IMR-90 (cell line): ENCODE measurements around the gene TOGARAM1. TPM values are rescaled to one million over a fixed set of nuclear protein-coding genes. Genes with fewer than 3 reads are reported as not detected.

Source experiments
- ATAC-seq: fragments of 200-7000 bp; cut with Tn5 transposase; 2 replicates; pipeline ENCODE4 v1.9.1; 2020; ENCODE audit warnings: low read depth, mild to moderate bottlenecking, moderate library complexity
- BruUV-seq: library from RNA; stranded (reverse); fragments of 400-500 nt; replicated peaks from 2 replicates; lab custom pipeline; 2021; lab: Mats Ljungman, UMichigan
- CTCF ChIA-PET: fragments of 300-600 bp; formaldehyde crosslinking; extraction: SDS; loops from one replicate; lab custom pipeline; 2021; ENCODE audit warnings: antibody characterized with exemption; lab: Yijun Ruan, JAX
- POLR2A ChIA-PET: fragments of 300-600 bp; sonication (Branson Sonifier 250); formaldehyde crosslinking; loops from one replicate; lab custom pipeline; 2022; ENCODE audit warnings: antibody characterized with exemption; ENCODE audit not compliant: unreplicated experiment; lab: Charles Lee
- DNase-seq: peaks from one replicate; pipeline ENCODE4 v3.0.0; 2013
- H2AFZ ChIP-seq: replicated peaks from 2 replicates; pipeline ENCODE3; 2013; ENCODE audit warnings: low read length, mild to moderate bottlenecking; ENCODE audit not compliant: poor library complexity
- H2AK5ac ChIP-seq: 2 replicates; pipeline ENCODE4 v1.6.1; 2013; ENCODE audit warnings: low read depth, low read length, inconsistent platforms
- H2AK9ac ChIP-seq: replicated peaks from 2 replicates; pipeline ENCODE3; 2013; ENCODE audit warnings: mild to moderate bottlenecking, low read depth, low read length, moderate library complexity; ENCODE audit not compliant: poor library complexity
- H2BK120ac ChIP-seq: 2 replicates; pipeline ENCODE4 v1.6.1; 2013; ENCODE audit warnings: low read depth, low read length, inconsistent platforms
- H2BK15ac ChIP-seq: 3 replicates; pipeline ENCODE4 v1.6.1; 2013; ENCODE audit warnings: low read depth, low read length, inconsistent platforms
- H2BK20ac ChIP-seq: 2 replicates; pipeline ENCODE4 v1.6.1; 2013; ENCODE audit warnings: low read depth, mild to moderate bottlenecking, inconsistent platforms, low read length, moderate library complexity
- H2BK5ac ChIP-seq: 2 replicates; pipeline ENCODE4 v1.6.1; 2013; ENCODE audit warnings: mild to moderate bottlenecking, low read depth, low read length, inconsistent platforms; ENCODE audit not compliant: poor library complexity, severe bottlenecking
- H3K14ac ChIP-seq: replicated peaks from 2 replicates; pipeline ENCODE4 v1.6.1; 2013; ENCODE audit warnings: low read depth, low read length, inconsistent platforms
- H3K18ac ChIP-seq: 2 replicates; pipeline ENCODE4 v1.6.1; 2013; ENCODE audit warnings: low read depth, low read length, control low read depth
- H3K23ac ChIP-seq: 2 replicates; pipeline ENCODE4 v1.6.1; 2013; ENCODE audit warnings: low read depth, low read length, inconsistent platforms
- H3K27ac ChIP-seq: 2 replicates; pipeline ENCODE4 v1.5.1; 2013; ENCODE audit warnings: mild to moderate bottlenecking, control low read depth, low read length; ENCODE audit not compliant: insufficient read depth
- H3K27me3 ChIP-seq: 2 replicates; pipeline ENCODE4 v1.6.1; 2013; ENCODE audit warnings: low read length; ENCODE audit not compliant: control insufficient read depth, insufficient read depth
- H3K36me3 ChIP-seq: 2 replicates; pipeline ENCODE4 v1.6.1; 2013; ENCODE audit warnings: low read length, mixed read lengths; ENCODE audit not compliant: control insufficient read depth, insufficient read depth
- H3K4ac ChIP-seq: 2 replicates; pipeline ENCODE4 v1.6.1; 2013; ENCODE audit warnings: low read depth, low read length, inconsistent platforms
- H3K4me1 ChIP-seq: 2 replicates; pipeline ENCODE4 v1.6.1; 2013; ENCODE audit warnings: low read length, mixed read lengths; ENCODE audit not compliant: control insufficient read depth, insufficient read depth
- H3K4me2 ChIP-seq: 2 replicates; pipeline ENCODE4 v1.6.1; 2013; ENCODE audit warnings: low read depth, mild to moderate bottlenecking, control low read depth, low read length, moderate library complexity
- H3K4me3 ChIP-seq: 2 replicates; pipeline ENCODE4 v1.5.1; 2013; ENCODE audit warnings: low read depth, mild to moderate bottlenecking, control low read depth, low read length, moderate library complexity; ENCODE audit not compliant: insufficient read depth
- H3K56ac ChIP-seq: 2 replicates; pipeline ENCODE4 v1.6.1; 2013; ENCODE audit warnings: low read length, inconsistent platforms; ENCODE audit not compliant: insufficient read depth; ENCODE audit errors: extremely low read depth
- H3K79me1 ChIP-seq, 2 experiments: 2 replicates each; pipeline ENCODE4 v1.6.1; 2013; ENCODE audit warnings: low read length in 2 of 2, inconsistent platforms in 1 of 2, low read depth in 1 of 2
- H3K9ac ChIP-seq: 2 replicates; pipeline ENCODE4 v1.6.1; 2013; ENCODE audit warnings: low read depth, low read length, control low read depth
- H3K9me1 ChIP-seq: 2 replicates; pipeline ENCODE4 v1.6.1; 2013; ENCODE audit warnings: low read length, inconsistent platforms; ENCODE audit not compliant: insufficient read depth
- H3K9me3 ChIP-seq: 2 replicates; pipeline ENCODE4 v1.6.1; 2013; ENCODE audit warnings: low read length; ENCODE audit not compliant: control insufficient read depth, insufficient read depth
- H4K20me1 ChIP-seq: 2 replicates; pipeline ENCODE4 v1.6.1; 2013; ENCODE audit warnings: low read length, inconsistent platforms; ENCODE audit not compliant: insufficient read depth
- H4K5ac ChIP-seq: 2 replicates; pipeline ENCODE4 v1.6.1; 2013; ENCODE audit warnings: mild to moderate bottlenecking, low read depth, low read length, control low read depth
- H4K8ac ChIP-seq, 2 experiments: 2 replicates each; pipeline ENCODE4 v1.6.1; 2013; ENCODE audit warnings: low read depth in 2 of 2, low read length in 2 of 2, control low read depth in 1 of 2, inconsistent platforms in 1 of 2
- H4K91ac ChIP-seq: 2 replicates; pipeline ENCODE4 v1.6.1; 2013; ENCODE audit warnings: low read depth, low read length, inconsistent platforms; ENCODE audit not compliant: insufficient read depth
- BHLHE40 ChIP-seq: fragments of 150-350 bp; IDR thresholded peaks from 2 replicates; pipeline ENCODE4 v1.6.1; 2016; ENCODE audit warnings: mild to moderate bottlenecking, low read depth, low read length
- CEBPB ChIP-seq: IDR thresholded peaks from 2 replicates; pipeline ENCODE4 v1.6.1; 2012; ENCODE audit warnings: low read depth, low read length, improper control_type of control experiment
- CHD1 ChIP-seq: IDR thresholded peaks from 2 replicates; pipeline ENCODE4 v1.6.1; 2012; ENCODE audit warnings: low read depth, low read length, improper control_type of control experiment
- CTCF ChIP-seq: conservative IDR thresholded peaks from 2 replicates; pipeline ENCODE4 v1.5.1; 2012; ENCODE audit warnings: mild to moderate bottlenecking, low read depth, low read length, improper control_type of control experiment
- ELK1 ChIP-seq: fragments of 150-350 bp; IDR thresholded peaks from 2 replicates; pipeline ENCODE4 v1.6.1; 2016; ENCODE audit warnings: low read depth, mild to moderate bottlenecking, low read length, moderate library complexity, borderline replicate concordance
- FOS ChIP-seq: fragments of 150-350 bp; IDR thresholded peaks from 2 replicates; pipeline ENCODE4 v1.6.1; 2016; ENCODE audit warnings: low read depth, low read length
- MAFK ChIP-seq: IDR thresholded peaks from 2 replicates; pipeline ENCODE4 v1.6.1; 2012; ENCODE audit warnings: low read depth, low read length, improper control_type of control experiment
- MAZ ChIP-seq: IDR thresholded peaks from 2 replicates; pipeline ENCODE4 v1.6.1; 2012; ENCODE audit warnings: low read depth, mild to moderate bottlenecking, low read length, improper control_type of control experiment, moderate library complexity, borderline replicate concordance
- MXI1 ChIP-seq: IDR thresholded peaks from 2 replicates; pipeline ENCODE4 v1.6.1; 2012; ENCODE audit warnings: low read depth, mild to moderate bottlenecking, low read length, moderate library complexity, borderline replicate concordance
- NFE2L2 ChIP-seq: fragments of 150-350 bp; IDR thresholded peaks from 2 replicates; pipeline ENCODE4 v1.6.1; 2016; ENCODE audit warnings: low read depth, mild to moderate bottlenecking, low read length
- POLR2A ChIP-seq: IDR thresholded peaks from 2 replicates; pipeline ENCODE4 v1.6.1; 2012; ENCODE audit warnings: mild to moderate bottlenecking, low read depth, low read length
- RAD21 ChIP-seq: IDR thresholded peaks from 2 replicates; pipeline ENCODE4 v1.6.1; 2012; ENCODE audit warnings: low read length, improper control_type of control experiment
- RCOR1 ChIP-seq: IDR thresholded peaks from 2 replicates; pipeline ENCODE4 v1.6.1; 2012; ENCODE audit warnings: mild to moderate bottlenecking, low read length, improper control_type of control experiment; ENCODE audit not compliant: insufficient replicate concordance
- RFX5 ChIP-seq: IDR thresholded peaks from 2 replicates; pipeline ENCODE4 v1.8.0; 2012; ENCODE audit warnings: low read depth, mild to moderate bottlenecking, low read length, moderate library complexity
- SMC3 ChIP-seq: fragments of 150-350 bp; IDR thresholded peaks from 2 replicates; pipeline ENCODE4 v1.6.1; 2016; ENCODE audit warnings: low read depth, mild to moderate bottlenecking, antibody characterized with exemption, low read length, moderate library complexity
- WGBS, 2 experiments: methylation state at CpG; one replicate each; pipeline versions ENCODE4 v1.1.5 to v1.1.7; 2013; ENCODE audit warnings: missing lambda C conversion rate in 2 of 2; ENCODE audit not compliant: insufficient read length in 1 of 2; ENCODE audit errors: extremely low coverage in 2 of 2; 5-methylcytosine and 5-hydroxymethylcytosine counted together
- dilution Hi-C: fragments of 300-500 bp; cut with HindIII; formaldehyde crosslinking; loops from one replicate; pipeline ENCODE4 v1.14.3; 2018; ENCODE audit warnings: low sequenced_read_pairs; ENCODE audit not compliant: unreplicated experiment
- in situ Hi-C: fragments of 300-500 bp; cut with MboI; formaldehyde crosslinking; loops from 3 replicates; pipeline ENCODE4 v1.14.3; 2019; ENCODE audit warnings: low sequenced_read_pairs, inconsistent platforms, mixed read lengths
- intact Hi-C: fragments of 100-400 bp; cut with micrococcal nuclease; formaldehyde crosslinking; loops from 2 replicates; pipeline ENCODE4 v1.10.0; 2022
- polyA plus RNA-seq, 3 experiments: library from polyadenylated mRNA; depleted of rRNA; stranded (reverse); fragments of >200 nt; gene quantifications; 2 replicates each; pipeline ENCODE4 v1.2.3, GENCODE V29; 2012; ENCODE audit warnings: low replicate concordance in 1 of 3
- total RNA-seq: library from RNA; depleted of rRNA; stranded (reverse); fragments of >200 nt; gene quantifications from 2 replicates; pipeline ENCODE4 v1.2.3, GENCODE V29; 2012
- TF ChIP-seq, protein P1 (sequence below): fragments of 150-350 bp; IDR thresholded peaks from 2 replicates; pipeline ENCODE4 v1.6.1; 2017; ENCODE audit warnings: mild to moderate bottlenecking, antibody characterized with exemption, low read length, low read depth

TOGARAM1 gene
- total and polyA plus RNA-seq, 2 of the 4 experiments (the other 2 are of a cell fraction), result 3.1 to 13.4 TPM

GRCh38 chr14:45003924-45004323, 41.9 kb downstream of the TOGARAM1 start:
- H2AK5ac ChIP-seq, result no peak overlapping the region
- no peaks in the 10 kb centered on the region for H3K4me1 ChIP-seq
- no peak overlapping the region for H2AFZ ChIP-seq
- H3K4me3 ChIP-seq, result no peak overlapping the region
- no peak overlapping the region for H4K8ac ChIP-seq
- no peaks in the 10 kb centered on the region for H3K9me3 ChIP-seq
- no peak overlapping the region for H3K14ac ChIP-seq
- no peak overlapping the region for H2BK120ac ChIP-seq
- 100% methylated on average over 1 of the region's 2 CpGs; no CpG with 5 or more reads in 1 of the 2 experiments for WGBS, 2 experiments
- DNase-seq (no peak), ATAC-seq (no peak)
- no peaks in the 10 kb centered on the region for H3K9me1 ChIP-seq
- no peaks in the 10 kb centered on the region for H4K20me1 ChIP-seq
- H2BK15ac ChIP-seq, result no peak overlapping the region
- no peak overlapping the region for H2AK9ac ChIP-seq
- H3K23ac ChIP-seq, result no peak overlapping the region
- BruUV-seq, result no TSS peak
- no peak overlapping the region for H3K9ac ChIP-seq
- no peak overlapping the region for H2BK20ac ChIP-seq
- H4K5ac ChIP-seq, result no peak overlapping the region
- intact Hi-C loops, result no loop called here
- no peaks in the 10 kb centered on the region; a peak in 1 of 4 replicates for H3K79me1 ChIP-seq
- no peak overlapping the region for H4K91ac ChIP-seq
- POLR2A ChIA-PET, result interaction anchor here (0.5 kb wide), 1 partner anchor 12 kb away, joined by 5 read pairs; no protein-coding TSS in a partner anchor
- dilution Hi-C loops, result no loop called here
- peaks cover 3% of the 10 kb centered on the region; the same call in 1 of the 2 replicates for H3K36me3 ChIP-seq
- CTCF ChIA-PET, result no interaction called here
- H3K27me3 ChIP-seq, result no peaks in the 10 kb centered on the region
- no peak overlapping the region for H3K27ac ChIP-seq
- H3K4me2 ChIP-seq, result no peak overlapping the region
- no peak for TF ChIP-seq CEBPB
- TF ChIP-seq MXI1, result no peak
- TF ChIP-seq RFX5, result no peak
- no peak for TF ChIP-seq MAFK
- no peak for TF ChIP-seq CTCF
- TF ChIP-seq FOS, result no peak
- TF ChIP-seq ELK1, result no peak
- TF ChIP-seq CHD1, result no peak
- TF ChIP-seq POLR2A, result no peak
- no peak for TF ChIP-seq RCOR1
- no peak for TF ChIP-seq NFE2L2
- no peak for TF ChIP-seq BHLHE40
- TF ChIP-seq MAZ, result no peak
- TF ChIP-seq RAD21, result no peak
- TF ChIP-seq, protein P1, sequence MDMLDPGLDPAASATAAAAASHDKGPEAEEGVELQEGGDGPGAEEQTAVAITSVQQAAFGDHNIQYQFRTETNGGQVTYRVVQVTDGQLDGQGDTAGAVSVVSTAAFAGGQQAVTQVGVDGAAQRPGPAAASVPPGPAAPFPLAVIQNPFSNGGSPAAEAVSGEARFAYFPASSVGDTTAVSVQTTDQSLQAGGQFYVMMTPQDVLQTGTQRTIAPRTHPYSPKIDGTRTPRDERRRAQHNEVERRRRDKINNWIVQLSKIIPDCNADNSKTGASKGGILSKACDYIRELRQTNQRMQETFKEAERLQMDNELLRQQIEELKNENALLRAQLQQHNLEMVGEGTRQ, result no peak
- TF ChIP-seq SMC3, result no peak
- H3K18ac ChIP-seq, result no peak overlapping the region
- H3K56ac ChIP-seq, result no peak overlapping the region
- H2BK5ac ChIP-seq, result no peak overlapping the region
- in situ Hi-C loops, result no loop called here
- H3K4ac ChIP-seq, result no peak overlapping the region
